Esophagus squamous epithelium (tissue), 4 donors: ENCODE measurements around the gene PIP5K1B.

Experiments used
- CTCF ChIP-seq, 6 experiments: fragments of 450-650 bp in 4 of 6; fragments of 200-600 bp in 2 of 6; sonication (generic) in 2 of 6; IDR thresholded peaks; one replicate each; pipeline ENCODE4 v1.5.1; 2016 to 2019; ENCODE audit warnings: antibody characterized with exemption in 6 of 6, mild to moderate bottlenecking in 4 of 6, moderate library complexity in 4 of 6
- POLR2A ChIP-seq, 4 donors: fragments of 450-650 bp; IDR thresholded peaks; one replicate each; pipeline ENCODE4 v1.6.1; 2017; ENCODE audit warnings: antibody characterized with exemption in 4 of 4, mild to moderate bottlenecking in 4 of 4, moderate library complexity in 3 of 4

GRCh38 chr9:68963416-68963815, 258.4 kb downstream of the PIP5K1B start:
- TF ChIP-seq CTCF (IDR thresholded peaks at IDR 0.05) (no peak), POLR2A (IDR thresholded peaks at IDR 0.05) (no peak)
